GM21526 (cell line): ENCODE data around the gene SULT1A3.
A peak's percentile ranks its signal among the peaks of the same experiment; 100 is the strongest.
"Not testable (repeated sequence)": the region's sequence is repeated elsewhere in the genome, so short reads cannot be mapped to it uniquely, and the experiment has no call there.

ENCODE experiments used
- ATAC-seq: cut with Tn5 transposase; IDR thresholded peaks from one replicate; pipeline ENCODE4 v1.9.1; 2021; ENCODE audit warnings: moderate library complexity; ENCODE audit not compliant: unreplicated experiment, low FRiP score

Gene SULT1A3

DNA sequence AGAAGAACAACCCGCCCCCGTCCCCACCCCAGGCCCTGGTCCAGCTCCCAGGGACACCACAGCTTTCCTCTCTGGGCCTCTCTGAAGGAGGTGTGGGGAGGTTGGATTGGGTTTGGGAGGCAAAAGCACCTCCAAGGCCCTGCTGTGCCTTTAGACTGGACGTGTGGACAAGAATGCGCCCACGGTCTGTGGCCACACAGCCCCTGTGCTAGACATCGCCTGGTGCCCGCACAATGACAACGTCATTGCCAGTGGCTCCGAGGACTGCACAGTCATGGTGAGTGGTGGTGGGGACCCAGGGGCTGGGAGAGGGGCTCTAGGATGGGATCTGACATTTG, 12.6 kb upstream of the SULT1A3 start:
- ATAC-seq: no peak

- no peak for ATAC-seq
Observed at GRCh38 chr16:30186782-30187555, 12.1 kb upstream of the SULT1A3 start.

GRCh38 chr16:30187556-30187865, 11.5 kb upstream of the SULT1A3 start:
- ATAC-seq: no peak

DNA sequence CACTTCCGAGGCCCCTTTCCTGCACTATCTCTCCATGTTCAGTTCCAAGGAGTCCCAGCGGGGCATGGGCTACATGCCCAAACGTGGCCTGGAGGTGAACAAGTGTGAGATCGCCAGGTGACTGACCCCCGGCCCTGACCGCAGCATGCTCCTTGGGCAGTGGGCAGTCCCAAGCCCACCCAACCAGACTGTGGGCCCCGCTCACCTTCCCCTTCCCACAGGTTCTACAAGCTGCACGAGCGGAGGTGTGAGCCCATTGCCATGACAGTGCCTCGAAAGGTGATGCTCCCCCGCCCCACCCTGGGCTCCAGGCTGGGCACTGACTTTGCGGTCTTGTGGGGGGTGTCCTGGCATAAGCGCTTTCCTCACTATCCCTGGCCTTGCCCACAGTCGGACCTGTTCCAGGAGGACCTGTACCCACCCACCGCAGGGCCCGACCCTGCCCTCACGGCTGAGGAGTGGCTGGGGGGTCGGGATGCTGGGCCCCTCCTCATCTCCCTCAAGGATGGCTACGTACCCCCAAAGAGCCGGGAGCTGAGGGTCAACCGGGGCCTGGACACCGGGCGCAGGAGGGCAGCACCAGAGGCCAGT, 11.0 kb upstream of the SULT1A3 start:
- ATAC-seq: no peak

DNA sequence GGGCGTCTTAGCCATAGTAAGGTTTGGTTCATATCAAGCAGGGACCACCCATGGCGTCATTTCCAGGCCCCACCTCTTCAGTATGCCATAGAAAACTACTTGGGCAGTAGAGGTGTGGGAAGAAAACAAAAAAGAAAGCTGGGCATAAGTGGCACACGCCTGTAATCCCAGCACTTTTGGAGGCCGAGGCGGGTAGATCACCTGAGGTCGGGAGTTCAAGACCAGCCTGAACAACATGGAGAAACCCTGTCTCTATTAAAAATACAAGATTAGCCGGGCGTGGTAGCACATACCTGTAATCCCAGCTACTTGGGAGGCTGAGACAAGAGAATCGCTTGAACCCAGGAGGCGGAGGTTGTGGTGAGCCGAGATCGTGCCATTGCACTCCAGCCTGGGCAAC, 7.9 kb upstream of the SULT1A3 start:
- ATAC-seq: not testable (repeated sequence)

GRCh38 chr16:30193098-30193497, 6.0 kb upstream of the SULT1A3 start:
- peak; percentile 24 for ATAC-seq

DNA sequence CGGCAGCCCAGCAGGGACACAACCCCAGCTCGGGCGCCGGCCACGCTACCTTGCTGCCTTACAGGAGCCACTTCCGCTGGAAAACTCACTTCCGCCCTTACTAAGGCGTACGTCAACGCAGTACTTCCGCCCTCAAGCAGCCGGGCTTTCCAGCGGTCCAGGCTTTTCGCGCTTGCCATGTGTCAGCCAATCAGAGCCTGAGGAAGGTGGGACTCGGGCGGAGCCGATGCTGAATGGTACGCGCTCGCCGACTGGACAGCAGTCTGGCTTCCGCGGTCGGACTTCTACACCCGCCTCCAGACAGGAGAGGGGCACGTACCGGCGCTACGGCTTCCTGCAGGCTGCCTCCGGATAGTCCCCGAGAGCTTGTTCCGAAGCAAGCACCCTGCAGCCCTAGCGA, 5.4 kb upstream of the SULT1A3 start, which contains the start of the genes BOLA2B and SLX1A:
Gene BOLA2B, minus strand, starts transcription at position 52 of the 400 bp plus-strand sequence. CDS start 71 bp downstream, outside the sequence.
Gene SLX1A, plus strand, starts transcription at position 261 of the 400 bp plus-strand sequence. CDS start 210 bp downstream, outside the sequence.
- peak; percentile 70 for ATAC-seq

DNA sequence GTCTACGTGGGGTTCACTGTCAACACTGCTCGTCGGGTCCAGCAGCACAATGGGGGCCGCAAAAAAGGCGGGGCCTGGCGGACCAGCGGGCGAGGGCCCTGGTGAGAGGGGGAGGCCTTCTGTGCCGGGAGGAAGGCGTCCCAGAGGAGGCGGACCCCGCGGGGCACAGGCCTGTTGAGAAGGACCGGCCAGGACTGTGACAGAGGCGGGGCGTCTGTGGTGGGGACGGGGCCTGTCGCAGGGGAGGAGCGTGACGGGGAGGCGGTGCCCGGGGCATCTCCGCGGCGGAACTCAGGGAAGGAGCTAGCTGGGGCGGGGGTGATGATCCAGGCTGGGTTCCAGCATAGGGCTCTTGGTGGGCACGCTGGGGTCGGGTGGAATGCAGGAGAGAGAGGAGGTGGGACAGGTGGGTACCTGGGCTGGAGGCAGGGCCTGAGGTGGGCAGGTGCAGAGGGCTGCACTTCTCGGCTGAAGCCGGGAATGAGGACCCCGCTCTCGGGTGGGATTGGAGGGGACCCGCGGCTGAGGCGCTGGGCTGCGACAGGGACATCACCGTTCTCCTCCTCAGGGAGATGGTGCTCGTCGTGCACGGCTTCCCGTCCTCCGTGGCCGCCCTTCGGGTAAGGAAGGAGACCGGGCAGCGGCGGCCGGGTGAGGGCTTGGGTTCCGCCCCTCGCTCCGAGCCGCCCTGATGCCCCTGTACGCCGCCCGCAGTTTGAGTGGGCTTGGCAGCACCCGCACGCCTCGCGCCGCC, 4.7 kb upstream of the SULT1A3 start:
- ATAC-seq: peak; percentile 43

DNA sequence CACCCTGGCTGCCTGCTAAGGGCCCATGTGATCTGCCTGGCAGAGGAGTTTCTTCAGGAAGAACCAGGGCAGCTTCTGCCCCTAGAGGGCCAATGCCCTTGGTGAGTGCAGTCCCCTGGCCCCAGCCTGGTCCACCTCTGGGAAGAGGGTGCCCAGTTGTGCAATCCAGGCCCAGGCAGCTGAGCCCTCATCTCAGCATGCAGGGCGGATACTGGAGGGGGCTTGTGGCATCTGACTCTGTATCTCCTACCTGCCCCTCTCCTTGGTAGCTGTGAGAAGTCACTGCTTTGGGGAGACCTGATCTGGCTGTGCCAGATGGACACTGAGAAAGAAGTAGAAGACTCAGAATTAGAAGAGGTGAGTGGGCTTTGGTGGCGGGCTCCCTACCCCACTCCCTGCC, 2.1 kb upstream of the SULT1A3 start:
- not testable (repeated sequence) for ATAC-seq

DNA sequence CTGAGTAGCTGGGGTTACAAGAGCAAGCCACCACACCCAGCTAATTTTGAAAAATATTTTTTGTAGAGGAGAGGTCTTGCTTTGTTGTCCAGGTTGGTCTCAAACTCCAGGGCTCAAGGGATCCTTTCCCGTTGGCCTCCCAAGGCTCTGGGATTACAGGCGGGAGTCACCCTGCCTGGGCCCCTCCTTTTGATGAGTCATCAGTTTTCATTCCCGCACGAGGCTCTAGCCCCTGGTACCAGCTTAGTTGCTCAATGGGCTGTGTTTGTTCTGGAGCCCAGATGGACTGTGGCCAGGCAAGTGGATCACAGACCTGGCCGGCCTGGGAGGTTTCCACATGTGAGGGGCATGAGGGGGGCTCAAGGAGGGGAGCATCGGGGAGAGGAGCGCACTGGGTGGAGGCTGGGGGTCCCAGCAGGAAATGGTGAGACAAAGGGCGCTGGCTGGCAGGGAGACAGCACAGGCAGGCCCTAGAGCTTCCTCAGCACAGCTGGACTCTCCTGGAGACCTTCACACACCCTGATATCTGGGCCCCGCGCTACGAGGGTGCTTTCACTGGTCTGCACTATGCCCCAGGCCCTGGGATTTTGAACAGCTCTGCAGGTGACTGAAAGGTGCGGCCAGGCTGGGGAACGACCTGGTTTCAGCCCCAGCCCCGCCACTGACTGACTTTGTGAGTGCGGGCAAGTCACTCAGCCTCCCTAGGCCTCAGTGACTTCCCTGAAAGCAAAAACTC, 721 bp downstream of the SULT1A3 start:
- not testable (repeated sequence) for ATAC-seq

DNA sequence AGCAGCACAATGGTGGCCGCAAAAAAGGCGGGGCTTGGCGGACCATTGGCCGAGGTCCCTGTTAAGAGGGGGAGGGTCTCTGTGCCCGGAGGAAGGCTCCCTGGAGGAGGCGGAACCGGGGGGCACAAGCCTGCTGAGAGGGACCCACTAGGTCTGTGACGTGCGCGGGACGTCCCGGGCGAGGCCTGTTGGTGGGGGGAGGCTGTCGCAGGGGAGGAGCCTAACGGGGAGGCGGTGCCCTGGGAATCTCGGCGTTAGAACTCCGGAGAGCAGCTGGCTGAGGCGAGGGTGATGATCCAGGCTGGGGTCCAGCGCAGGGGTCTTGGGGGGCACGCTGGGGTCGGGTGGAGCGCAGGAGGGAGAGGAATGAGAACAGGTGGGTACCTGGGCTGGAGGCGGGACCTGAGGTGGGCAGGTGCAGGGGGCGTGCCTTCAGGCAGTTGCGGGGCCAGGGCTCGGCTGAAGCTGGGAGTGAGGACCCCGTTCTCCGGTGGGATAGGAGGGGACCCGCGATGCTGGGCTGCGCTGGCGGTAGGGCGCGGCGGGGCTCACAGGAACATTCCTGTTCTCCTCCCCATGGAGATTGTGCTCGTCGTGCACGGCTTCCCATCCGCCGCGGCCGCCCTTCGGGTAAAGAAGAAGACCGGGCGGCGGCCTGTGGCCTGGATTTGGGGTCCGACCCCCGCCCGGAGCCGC, 6.6 kb downstream of the SULT1A3 start:
- not testable (repeated sequence) for ATAC-seq

DNA sequence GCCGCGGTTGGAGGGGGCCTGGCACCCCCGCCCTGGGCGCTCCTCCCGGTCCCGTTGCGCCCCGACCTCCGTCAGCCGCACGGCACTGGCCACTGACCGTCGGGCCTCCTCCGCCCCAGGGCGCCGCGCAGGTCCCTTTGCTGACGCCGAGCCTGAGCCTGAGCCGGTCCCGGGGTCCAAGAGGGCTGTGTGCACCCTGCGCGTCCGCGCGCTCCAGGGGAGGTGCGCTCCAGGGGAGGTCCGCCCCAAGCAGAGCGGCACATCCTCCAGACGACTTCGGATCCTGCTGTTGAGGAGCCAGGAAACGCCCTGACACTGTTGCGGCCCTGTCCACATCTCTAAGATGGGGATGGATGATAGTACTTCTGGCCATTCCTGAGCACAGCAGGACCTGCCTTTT, 7.2 kb downstream of the SULT1A3 start:
- not testable (repeated sequence) for ATAC-seq

GRCh38 chr16:30207063-30207704, 8.1 kb downstream of the SULT1A3 start:
- not testable (repeated sequence) for ATAC-seq

DNA sequence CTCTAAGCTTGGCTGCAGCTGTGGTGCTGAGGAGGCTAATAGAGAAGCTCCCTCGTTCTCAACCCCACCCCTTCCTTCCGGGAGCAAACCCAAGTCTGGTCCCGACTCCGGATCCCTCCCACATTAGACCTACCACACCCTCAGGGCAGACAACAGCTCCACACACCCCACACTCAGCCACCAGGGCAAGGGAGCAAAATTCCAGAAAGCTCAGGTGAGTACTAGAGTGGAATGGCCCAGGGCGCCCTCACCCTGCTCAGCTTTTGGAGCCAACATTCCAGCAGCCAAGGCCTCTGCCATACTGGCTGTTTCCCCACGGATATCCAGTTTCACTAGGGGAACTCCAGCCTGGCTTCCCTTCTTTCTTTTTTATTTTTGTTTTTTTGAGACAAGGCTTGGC, 10.0 kb downstream of the SULT1A3 start:
- ATAC-seq: not testable (repeated sequence)

- not testable (repeated sequence) for ATAC-seq
Observed at GRCh38 chr16:30211414-30211813, 12.4 kb downstream of the SULT1A3 start.

DNA sequence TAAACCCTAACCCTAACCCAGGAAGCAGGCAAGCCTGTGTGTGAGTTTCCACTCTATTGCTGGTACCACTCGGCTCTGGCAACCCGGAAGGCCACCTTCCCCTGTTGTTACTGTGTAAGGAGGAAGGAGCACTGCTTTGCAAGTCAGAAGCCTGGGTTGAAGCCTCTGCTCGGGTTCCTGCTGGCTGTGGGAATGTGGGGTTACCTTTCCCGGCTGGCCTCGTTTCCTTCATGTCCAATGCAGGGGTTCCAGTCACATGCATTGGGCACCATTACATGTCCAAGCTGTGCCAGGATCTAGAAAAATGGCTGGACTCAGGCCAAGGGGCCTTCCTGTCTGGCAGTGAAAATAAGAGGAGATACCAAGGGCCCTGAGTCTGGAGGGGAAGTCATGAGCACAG, 18.0 kb downstream of the SULT1A3 start:
- ATAC-seq: not testable (repeated sequence)

DNA sequence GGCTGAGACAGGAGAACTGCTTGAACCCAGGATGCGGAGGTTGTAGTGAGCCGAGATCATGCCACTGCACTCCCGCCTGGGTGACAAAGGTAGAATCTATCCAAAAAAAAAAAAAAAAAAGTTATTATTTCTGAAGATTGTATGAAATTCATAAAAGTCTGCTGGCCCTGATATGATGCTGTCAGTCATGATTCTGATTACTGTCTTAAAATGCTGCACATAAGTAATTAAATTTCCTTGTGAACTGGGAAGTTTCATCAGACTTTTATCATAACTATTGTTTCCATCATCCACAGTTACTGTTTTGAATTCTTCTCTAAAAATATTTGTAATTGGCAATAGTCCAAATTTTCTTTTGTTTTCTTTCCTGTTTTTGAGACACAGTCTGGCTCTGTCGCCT, 49.3 kb downstream of the SULT1A3 start, which contains the start of gene NPIPB13:
Gene NPIPB13, minus strand, starts transcription at position 101 of the 400 bp plus-strand sequence. CDS start 2,906 bp downstream, outside the sequence.
- ATAC-seq: not testable (repeated sequence)
